H1 (cell line): Measurements from ENCODE around the gene TPSAB1. TPM values are rescaled to one million over a fixed set of nuclear protein-coding genes. Genes with fewer than 3 reads are reported as not detected.

Experiments used
- EGR1 ChIP-seq: IDR thresholded peaks from 2 replicates; pipeline ENCODE4 v1.6.1; 2011; ENCODE audit warnings: low read depth, low read length, borderline replicate concordance
- EP300 ChIP-seq, 2 experiments: IDR thresholded peaks; 1 replicate in 1 of 2; 2 replicates in 1 of 2; pipeline ENCODE4 v1.6.1; 2011 to 2012; ENCODE audit warnings: low read depth in 2 of 2, low read length in 2 of 2, mild to moderate bottlenecking in 2 of 2, borderline replicate concordance in 1 of 2, inconsistent platforms in 1 of 2, moderate library complexity in 1 of 2
- PHF8 ChIP-seq: fragments of 200-600 bp; sonication (generic); conservative IDR thresholded peaks from 2 replicates; pipeline ENCODE4 v1.7.1; 2012; ENCODE audit warnings: low read depth, mild to moderate bottlenecking, inconsistent platforms, low read length, moderate library complexity
- RAD21 ChIP-seq, 2 experiments: IDR thresholded peaks in 1 of 2; conservative IDR thresholded peaks in 1 of 2; 2 replicates each; pipeline ENCODE4 v1.6.1; 2011; ENCODE audit warnings: low read depth in 2 of 2, low read length in 2 of 2, improper control_type of control experiment in 1 of 2, inconsistent platforms in 1 of 2, mild to moderate bottlenecking in 1 of 2, moderate library complexity in 1 of 2
- SAP30 ChIP-seq: fragments of 300-600 bp; sonication (generic); IDR thresholded peaks from 2 replicates; pipeline ENCODE4 v1.7.1; 2012; ENCODE audit warnings: low read length, moderate library complexity, mild to moderate bottlenecking, inconsistent platforms; ENCODE audit not compliant: insufficient read depth, insufficient replicate concordance
- SIN3A ChIP-seq, 2 experiments: IDR thresholded peaks in 1 of 2; conservative IDR thresholded peaks in 1 of 2; 2 replicates each; pipeline ENCODE4 v1.6.1; 2011 to 2012; ENCODE audit warnings: low read length in 2 of 2, improper control_type of control experiment in 1 of 2, low read depth in 1 of 2, mild to moderate bottlenecking in 1 of 2
- SP2 ChIP-seq: IDR thresholded peaks from 2 replicates; pipeline ENCODE4 v1.6.1; 2012; ENCODE audit warnings: mild to moderate bottlenecking, low read length, inconsistent platforms
- SP4 ChIP-seq: IDR thresholded peaks from 2 replicates; pipeline ENCODE4 v1.6.1; 2012; ENCODE audit warnings: low read length, inconsistent platforms
- TBP ChIP-seq: IDR thresholded peaks from 2 replicates; pipeline ENCODE4 v1.6.1; 2011; ENCODE audit warnings: low read depth, low read length, improper control_type of control experiment
- polyA plus RNA-seq, 7 experiments: library from polyadenylated mRNA; depleted of rRNA in 3 of 7; stranded (reverse) in 5 of 7; unstranded in 2 of 7; fragments of >200 nt in 5 of 7; fragments of 200-250 nt in 2 of 7; gene quantifications; 1 replicate in 5 of 7; 2 replicates in 1 of 7; 4 replicates in 1 of 7; pipeline versions ENCODE4 v1.2.1 to v1.2.3, GENCODE V29; 2011 to 2013; ENCODE audit warnings: missing spikeins in 2 of 7, mixed read lengths in 2 of 7
- total RNA-seq: library from RNA; stranded (reverse); fragmentation: NEBNext Ultra II Directional; extraction: Animal tissue kit (Norgen Biotek cat#: 25700); gene quantifications from 2 replicates; pipeline ENCODE4 v1.2.1, GENCODE V29; 2021

TPSAB1 gene
- total and polyA plus RNA-seq, 2 of the 8 experiments (the other 6 are each of a cell fraction or from before 2014, with no cell fraction given), result 0.09 TPM; not detected in 1

DNA sequence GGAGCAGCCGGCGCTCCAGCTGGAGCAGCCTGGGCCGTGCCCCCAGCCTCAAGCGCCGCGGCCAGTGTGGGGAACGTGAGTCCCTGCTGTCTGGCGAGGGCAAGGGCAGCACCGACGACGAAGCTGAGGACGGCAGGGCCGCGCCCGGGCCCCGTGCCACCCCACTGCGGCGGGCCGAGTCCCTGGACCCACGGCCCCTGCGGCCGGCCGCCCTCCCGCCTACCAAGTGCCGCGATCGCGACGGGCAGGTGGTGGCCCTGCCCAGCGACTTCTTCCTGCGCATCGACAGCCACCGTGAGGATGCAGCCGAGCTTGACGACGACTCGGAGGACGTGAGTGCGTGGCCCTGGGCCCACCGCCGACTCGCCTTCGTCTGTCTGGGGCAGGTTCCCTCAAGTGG is 31.4 kb upstream of the TPSAB1 start (continued):
- TF ChIP-seq SIN3A (conservative IDR thresholded peaks at IDR 0.05 in 1 of 2, IDR thresholded peaks at IDR 0.05 in 1 of 2; ENCODE audit: low read depth in 1 of 2, low read length in 2 of 2) (no peak), EP300 (IDR thresholded peaks at IDR 0.05; ENCODE audit: borderline replicate concordance in 1 of 2, low read depth in 2 of 2, low read length in 2 of 2) (no peak), TBP (no peak), SAP30 (no peak), EGR1 (no peak), RAD21 (IDR thresholded peaks at IDR 0.05 in 1 of 2, conservative IDR thresholded peaks at IDR 0.05 in 1 of 2; ENCODE audit: low read depth in 2 of 2, low read length in 2 of 2) (no peak), PHF8 (no peak), SP2 (no peak), SP4 (no peak)
- TF ChIP-seq, all 59 proteins: peak for 0
